Measurements from ENCODE around the gene ZNF598.
"Not testable (repeated sequence)": the region's sequence is repeated elsewhere in the genome, so short reads cannot be mapped to it uniquely, and the experiment has no call there.

The ZNF598 gene

GRCh38 chr16:1971796-1972489 lies 37.7 kb downstream of the ZNF598 start, which contains the start of gene TBL3:
Gene TBL3 (plus strand): TSS chr16:1972053. CDS start chr16:1972165, 112 bp downstream.
- DNase-seq: peak; percentile 99
- in situ Hi-C loops (cut with HindIII; ENCODE audit: low pct_ligation_motif_present, low pct_unique_long_range_greater_than_20kb, low sequenced_read_pairs): no loop called here

- in situ Hi-C loops (cut with HindIII; ENCODE audit: low pct_ligation_motif_present, low pct_unique_long_range_greater_than_20kb, low sequenced_read_pairs): no loop called here
- no peak for DNase-seq
Measured at GRCh38 chr16:1968146-1968953, 41.3 kb downstream of the ZNF598 start.

- no peak for DNase-seq
- in situ Hi-C loops (cut with HindIII; ENCODE audit: low pct_ligation_motif_present, low pct_unique_long_range_greater_than_20kb, low sequenced_read_pairs): no loop called here
Measured at GRCh38 chr16:1966460-1966859, 43.2 kb downstream of the ZNF598 start, which contains the start of gene RNF151. Gene RNF151 (plus strand): TSS chr16:1966856. CDS start chr16:1966882, 26 bp downstream.

GRCh38 chr16:1965396-1966001 lies 44.1 kb downstream of the ZNF598 start:
- in situ Hi-C loops (cut with HindIII; ENCODE audit: low pct_ligation_motif_present, low pct_unique_long_range_greater_than_20kb, low sequenced_read_pairs): no loop called here
- no peak for DNase-seq

- peak; percentile 99 for DNase-seq
- in situ Hi-C loops (cut with HindIII; ENCODE audit: low pct_ligation_motif_present, low pct_unique_long_range_greater_than_20kb, low sequenced_read_pairs): no loop called here
Measured at GRCh38 chr16:1964506-1965395, 44.9 kb downstream of the ZNF598 start, which contains the start of gene RPS2. Gene RPS2 (minus strand): TSS chr16:1964826. CDS start chr16:1964625, 201 bp downstream.

GRCh38 chr16:1963806-1964505 lies 45.7 kb downstream of the ZNF598 start:
- in situ Hi-C loops (cut with HindIII; ENCODE audit: low pct_ligation_motif_present, low pct_unique_long_range_greater_than_20kb, low sequenced_read_pairs): no loop called here
- DNase-seq: peak; percentile 50

GRCh38 chr16:1962161-1963153 lies 47.2 kb downstream of the ZNF598 start:
- DNase-seq; in situ Hi-C loops (cut with HindIII; ENCODE audit: low pct_ligation_motif_present, low pct_unique_long_range_greater_than_20kb, low sequenced_read_pairs): not testable (repeated sequence)

GRCh38 chr16:1961651-1962067 lies 48.0 kb downstream of the ZNF598 start:
- DNase-seq: no peak
- in situ Hi-C loops (cut with HindIII; ENCODE audit: low pct_ligation_motif_present, low pct_unique_long_range_greater_than_20kb, low sequenced_read_pairs): no loop called here

GRCh38 chr16:1960665-1961630 lies 48.7 kb downstream of the ZNF598 start:
- in situ Hi-C loops (cut with HindIII; ENCODE audit: low pct_ligation_motif_present, low pct_unique_long_range_greater_than_20kb, low sequenced_read_pairs): no loop called here
- peak; percentile 54 for DNase-seq

- in situ Hi-C loops (cut with HindIII; ENCODE audit: low pct_ligation_motif_present, low pct_unique_long_range_greater_than_20kb, low sequenced_read_pairs): loop anchor here (5.0 kb wide), 1 partner anchor 92 kb away; no protein-coding TSS in a partner anchor
- peak; percentile 95 for DNase-seq
Measured at GRCh38 chr16:1959269-1960039, 50.2 kb downstream of the ZNF598 start, which contains the start of gene NDUFB10. Gene NDUFB10 (plus strand): TSS chr16:1959538. CDS start chr16:1959625, 87 bp downstream.

GRCh38 chr16:1958715-1959268 lies 50.8 kb downstream of the ZNF598 start:
- no peak for DNase-seq
- in situ Hi-C loops (cut with HindIII; ENCODE audit: low pct_ligation_motif_present, low pct_unique_long_range_greater_than_20kb, low sequenced_read_pairs): loop anchor here (5.0 kb wide), 1 partner anchor 91 kb away; no protein-coding TSS in a partner anchor

- in situ Hi-C loops (cut with HindIII; ENCODE audit: low pct_ligation_motif_present, low pct_unique_long_range_greater_than_20kb, low sequenced_read_pairs): loop anchor here (5.0 kb wide), 1 partner anchor 91 kb away; no protein-coding TSS in a partner anchor
- not testable (repeated sequence) for DNase-seq
Measured at GRCh38 chr16:1958143-1958491, 51.5 kb downstream of the ZNF598 start.

GRCh38 chr16:1957434-1958142 lies 52.0 kb downstream of the ZNF598 start:
- in situ Hi-C loops (cut with HindIII; ENCODE audit: low pct_ligation_motif_present, low pct_unique_long_range_greater_than_20kb, low sequenced_read_pairs): loop anchor here (5.0 kb wide), 1 partner anchor 90 kb away; no protein-coding TSS in a partner anchor
- DNase-seq: not testable (repeated sequence)

GRCh38 chr16:1953734-1954133 lies 55.9 kb downstream of the ZNF598 start:
- in situ Hi-C loops (cut with HindIII; ENCODE audit: low pct_ligation_motif_present, low pct_unique_long_range_greater_than_20kb, low sequenced_read_pairs): no loop called here
- no peak for DNase-seq
